ENCODE measurements around the gene HYOU1. TPM values are rescaled to one million over a fixed set of nuclear protein-coding genes. Genes with fewer than 3 reads are reported as not detected.

HYOU1 gene
- total and polyA plus RNA-seq, 2 experiments from 2014 or later: 103 to 125 TPM

- no peaks in the 10 kb centered on the region for H3K36me3 ChIP-seq
- DNase-seq (ENCODE audit: low read depth in 1 of 2, low spot score in 1 of 2): no peak
Observed at GRCh38 chr11:119031912-119032280, 25.1 kb downstream of the HYOU1 start.

GRCh38 chr11:119030329-119031047 lies 26.5 kb downstream of the HYOU1 start, which contains the start of gene SLC37A4:
Gene SLC37A4 (minus strand): TSS chr11:119030877.
- TF ChIP-seq CTCF (IDR thresholded peaks at IDR 0.05; ENCODE audit: low read depth, low read length): peak; percentile 91
- Histone ChIP-seq H3K36me3 (no peaks in the 10 kb centered on the region), H3K4me3 (peak within 1 kb of the TSS; percentile 61), H3K4me1 (ENCODE audit: low read depth) (peaks cover 17% of the 10 kb centered on the region), H3K27me3 (no peaks in the 10 kb centered on the region), H3K9me3 (ENCODE audit: low read depth) (no peaks in the 10 kb centered on the region), H3K27ac (no peak within 1 kb of the TSS)
- peak; percentile 98 to 99 for DNase-seq (ENCODE audit: low read depth in 1 of 2, low spot score in 1 of 2)

More at GRCh38 chr11:119031912-119032280, 25.1 kb downstream of the HYOU1 start:
- Histone ChIP-seq H3K27me3 (no peaks in the 10 kb centered on the region), H3K4me3 (no peak overlapping the region), H3K9me3 (ENCODE audit: low read depth) (no peaks in the 10 kb centered on the region), H3K27ac (no peak overlapping the region), H3K4me1 (ENCODE audit: low read depth) (peaks cover 17% of the 10 kb centered on the region)
- no peak for TF ChIP-seq CTCF (IDR thresholded peaks at IDR 0.05; ENCODE audit: low read depth, low read length)

- H3K4me3 ChIP-seq: peak overlapping the region; percentile 61
- no peaks in the 10 kb centered on the region for H3K9me3 ChIP-seq (ENCODE audit: low read depth)
- H3K27ac ChIP-seq: no peak overlapping the region
- H3K4me1 ChIP-seq (ENCODE audit: low read depth): peaks cover 17% of the 10 kb centered on the region
- DNase-seq (ENCODE audit: low read depth in 1 of 2, low spot score in 1 of 2): no peak
- no peak for TF ChIP-seq CTCF (IDR thresholded peaks at IDR 0.05; ENCODE audit: low read depth, low read length)
- H3K27me3 ChIP-seq: no peaks in the 10 kb centered on the region
- H3K36me3 ChIP-seq: peaks cover 3% of the 10 kb centered on the region
Observed at GRCh38 chr11:119030029-119030328, 27.0 kb downstream of the HYOU1 start.

GRCh38 chr11:119029340-119030028 lies 27.5 kb downstream of the HYOU1 start:
- no peak for TF ChIP-seq CTCF (IDR thresholded peaks at IDR 0.05; ENCODE audit: low read depth, low read length)
- peaks cover 3% of the 10 kb centered on the region for H3K36me3 ChIP-seq
- H3K4me1 ChIP-seq (ENCODE audit: low read depth): peaks cover 17% of the 10 kb centered on the region
- H3K27me3 ChIP-seq: no peaks in the 10 kb centered on the region
- H3K27ac ChIP-seq: no peak overlapping the region
- DNase-seq (ENCODE audit: low read depth in 1 of 2, low spot score in 1 of 2): peak in 1 of 2 donors; percentile 6
- H3K9me3 ChIP-seq (ENCODE audit: low read depth): no peaks in the 10 kb centered on the region
- H3K4me3 ChIP-seq: peak overlapping the region; percentile 61

- peaks cover 17% of the 10 kb centered on the region for H3K4me1 ChIP-seq (ENCODE audit: low read depth)
- no peaks in the 10 kb centered on the region for H3K27me3 ChIP-seq
- H3K36me3 ChIP-seq: peaks cover 7% of the 10 kb centered on the region
- no peaks in the 10 kb centered on the region for H3K9me3 ChIP-seq (ENCODE audit: low read depth)
- DNase-seq (ENCODE audit: low read depth in 1 of 2, low spot score in 1 of 2): no peak
- H3K4me3 ChIP-seq: no peak overlapping the region
- H3K27ac ChIP-seq: no peak overlapping the region
- no peak for TF ChIP-seq CTCF (IDR thresholded peaks at IDR 0.05; ENCODE audit: low read depth, low read length)
Observed at GRCh38 chr11:119029069-119029339, 28.0 kb downstream of the HYOU1 start.
